Fibroblast of lung (primary cell): Measurements from ENCODE around the gene PNKP. TPM values are rescaled to one million over a fixed set of nuclear protein-coding genes. Genes with fewer than 3 reads are reported as not detected.

Experiments used
- DNase-seq, 2 donors: peaks; one replicate each; pipeline versions ENCODE4 v3.0.0 to v3.0.0-alpha.2; 2010; ENCODE audit warnings: low read depth in 2 of 2
- H2AFZ ChIP-seq: 2 replicates; pipeline ENCODE4 v1.5.1; 2012; ENCODE audit warnings: low read length, control low read depth, inconsistent platforms
- H3K27ac ChIP-seq: 2 replicates; pipeline ENCODE4 v1.5.1; 2011; ENCODE audit warnings: low read length, control low read depth; ENCODE audit not compliant: insufficient read depth
- H3K27me3 ChIP-seq: 2 replicates; pipeline ENCODE4 v1.5.1; 2011; ENCODE audit warnings: mild to moderate bottlenecking, low read length; ENCODE audit not compliant: control insufficient read depth, insufficient read depth
- H3K36me3 ChIP-seq: 2 replicates; pipeline ENCODE4 v1.5.1; 2011; ENCODE audit warnings: low read length; ENCODE audit not compliant: control insufficient read depth, insufficient read depth
- H3K4me1 ChIP-seq: 2 replicates; pipeline ENCODE4 v1.5.1; 2011; ENCODE audit warnings: low read length; ENCODE audit not compliant: control insufficient read depth, insufficient read depth; ENCODE audit errors: extremely low read depth
- H3K4me2 ChIP-seq: 2 replicates; pipeline ENCODE4 v1.5.1; 2011; ENCODE audit warnings: low read length, control low read depth; ENCODE audit not compliant: insufficient read depth; ENCODE audit errors: extremely low read depth
- H3K4me3 ChIP-seq, 4 experiments: fragments of 200-600 bp in 1 of 4; sonication (generic) in 1 of 4; replicated peaks in 1 of 4; 2 replicates each; pipeline ENCODE4 v1.5.1; 2011 to 2016; ENCODE audit warnings: low read length in 4 of 4, low read depth in 3 of 4, mild to moderate bottlenecking in 3 of 4, control low read depth in 2 of 4, inconsistent platforms in 1 of 4, mixed read lengths in 1 of 4; ENCODE audit not compliant: insufficient read depth in 1 of 4; ENCODE audit errors: control extremely low read depth in 1 of 4
- H3K79me2 ChIP-seq: 2 replicates; pipeline ENCODE4 v1.5.1; 2012; ENCODE audit warnings: mild to moderate bottlenecking, low read length, inconsistent platforms; ENCODE audit not compliant: control insufficient read depth, insufficient read depth
- H3K9ac ChIP-seq: 2 replicates; pipeline ENCODE4 v1.5.1; 2011; ENCODE audit warnings: mild to moderate bottlenecking, low read length, control low read depth; ENCODE audit not compliant: insufficient read depth
- H3K9me3 ChIP-seq: 2 replicates; pipeline ENCODE4 v1.5.1; 2012; ENCODE audit warnings: low read depth, low read length; ENCODE audit not compliant: control insufficient read depth, insufficient read depth
- H4K20me1 ChIP-seq: 2 replicates; pipeline ENCODE4 v1.5.1; 2011; ENCODE audit warnings: low read length; ENCODE audit not compliant: control insufficient read depth, insufficient read depth; ENCODE audit errors: extremely low read depth
- CTCF ChIP-seq, 2 donors: IDR thresholded peaks in 1 of 2; conservative IDR thresholded peaks in 1 of 2; 1 replicate in 1 of 2; 2 replicates in 1 of 2; pipeline ENCODE4 v1.5.1; 2011 to 2012; ENCODE audit warnings: low read length in 2 of 2, control low read depth in 1 of 2, inconsistent platforms in 1 of 2, low read depth in 1 of 2, mild to moderate bottlenecking in 1 of 2
- EZH2 ChIP-seq: IDR thresholded peaks from 2 replicates; pipeline ENCODE4 v1.5.1; 2012; ENCODE audit warnings: low read length, control low read depth, mild to moderate bottlenecking; ENCODE audit errors: missing control alignments
- polyA plus RNA-seq, 2 donors: library from polyadenylated mRNA; depleted of rRNA in 1 of 2; stranded (reverse) in 1 of 2; unstranded in 1 of 2; fragments of >200 nt; gene quantifications; 2 replicates each; pipeline ENCODE4 v1.2.1, GENCODE V29; 2011 to 2012; ENCODE audit warnings: missing spikeins in 1 of 2
- total RNA-seq: library from RNA; depleted of rRNA; stranded (reverse); fragments of >200 nt; gene quantifications from 2 replicates; pipeline ENCODE4 v1.2.1, GENCODE V29; 2014

The PNKP gene
- total and polyA plus RNA-seq, 2 donors (not counting 1 experiment from before 2014, with no cell fraction given): 11.0 to 32.9 TPM

- no peak for TF ChIP-seq EZH2
- TF ChIP-seq CTCF (conservative IDR thresholded peaks at IDR 0.05 in 1 of 2, IDR thresholded peaks at IDR 0.05 in 1 of 2; ENCODE audit: low read depth in 1 of 2, low read length in 2 of 2): no peak
- H3K4me3 ChIP-seq: no peak overlapping the region
- H2AFZ ChIP-seq: no peak overlapping the region
- H3K9ac ChIP-seq: no peak overlapping the region
- H3K27me3 ChIP-seq: no peaks in the 10 kb centered on the region
- H3K27ac ChIP-seq: no peak overlapping the region
- DNase-seq: no peak
- no peaks in the 10 kb centered on the region for H3K9me3 ChIP-seq
- H4K20me1 ChIP-seq: peaks cover 2% of the 10 kb centered on the region
- peaks cover 10% of the 10 kb centered on the region for H3K4me1 ChIP-seq
- no peaks in the 10 kb centered on the region for H3K36me3 ChIP-seq
- H3K79me2 ChIP-seq: peaks cover 17% of the 10 kb centered on the region
- H3K4me2 ChIP-seq: no peak overlapping the region
These were observed 18.4 kb downstream of the PNKP start for GRCh38 chr19:49848938-49849337.

GRCh38 chr19:49847731-49848696 is 19.4 kb downstream of the PNKP start:
- Histone ChIP-seq H3K27ac (no peak overlapping the region), H3K9ac (no peak overlapping the region), H3K4me2 (peak overlapping the region; percentile 11), H3K79me2 (peaks cover 13% of the 10 kb centered on the region), H4K20me1 (peaks cover 2% of the 10 kb centered on the region), H3K27me3 (no peaks in the 10 kb centered on the region), H2AFZ (no peak overlapping the region), H3K4me1 (peaks cover 10% of the 10 kb centered on the region), H3K4me3 (no peak overlapping the region), H3K9me3 (no peaks in the 10 kb centered on the region), H3K36me3 (no peaks in the 10 kb centered on the region)
- peak; percentile 90 to 93 for DNase-seq
- TF ChIP-seq CTCF (conservative IDR thresholded peaks at IDR 0.05 in 1 of 2, IDR thresholded peaks at IDR 0.05 in 1 of 2; ENCODE audit: low read depth in 1 of 2, low read length in 2 of 2) (no peak), EZH2 (no peak)

GRCh38 chr19:49846408-49846807 is 21.0 kb downstream of the PNKP start:
- Histone ChIP-seq H3K4me1 (peaks cover 4% of the 10 kb centered on the region), H2AFZ (no peak overlapping the region), H3K79me2 (no peaks in the 10 kb centered on the region), H3K9me3 (no peaks in the 10 kb centered on the region), H3K4me2 (no peak overlapping the region), H3K9ac (no peak overlapping the region), H3K36me3 (no peaks in the 10 kb centered on the region), H3K4me3 (no peak overlapping the region), H4K20me1 (no peaks in the 10 kb centered on the region), H3K27me3 (no peaks in the 10 kb centered on the region), H3K27ac (no peak overlapping the region)
- TF ChIP-seq EZH2: no peak
- DNase-seq: no peak
